ENCODE data around the gene SETD3.

- no peak for TF ChIP-seq CTCF (IDR thresholded peaks at IDR 0.05)
- TF ChIP-seq POLR2A (IDR thresholded peaks at IDR 0.05), result no peak
Observed at GRCh38 chr14:99420711-99421110, 59.9 kb downstream of the SETD3 start.

All from ovary (tissue), 3 donors.